Measurements from ENCODE around the gene MIS12.

GRCh38 chr17:5492970-5493369, 6.6 kb downstream of the MIS12 start:
- TF ChIP-seq CTCF (IDR thresholded peaks at IDR 0.05), result no peak
- no peak for TF ChIP-seq POLR2AphosphoS5 (IDR thresholded peaks at IDR 0.05; ENCODE audit: low read depth, low read length)

Measured in Panc1 (cell line).